Stimulated activated effector memory CD8-positive, alpha-beta T cell treated with anti-CD3 and anti-CD28 coated beads, Interleukin-12 subunit alpha, Interleukin-12 subunit beta, amount 100 ng/mL, for 72 hours (primary cell): ENCODE measurements around the gene WNK1.

Source experiments
- ATAC-seq: fragments of 150-1000 bp; cut with Tn5 transposase; 2 replicates; pipeline ENCODE4 v1.10.0; 2021
- DNase-seq, 2 donors: peaks; one replicate each; pipeline ENCODE4 v3.0.0; 2021 to 2022; ENCODE audit warnings: low spot score in 2 of 2
- H3K27ac Mint-ChIP-seq: one replicate; pipeline ENCODE4 v1.8.0; 2022; ENCODE audit warnings: mild to moderate bottlenecking, mixed read lengths
- H3K36me3 Mint-ChIP-seq: one replicate; pipeline ENCODE4 v1.8.0; 2022; ENCODE audit warnings: mild to moderate bottlenecking, mixed read lengths
- H3K4me1 Mint-ChIP-seq: one replicate; pipeline ENCODE4 v1.8.0; 2022; ENCODE audit warnings: mixed read lengths
- H3K4me3 Mint-ChIP-seq: one replicate; pipeline ENCODE4 v1.8.0; 2022; ENCODE audit warnings: mild to moderate bottlenecking, mixed read lengths
- H3K9me3 Mint-ChIP-seq: one replicate; pipeline ENCODE4 v1.8.0; 2022; ENCODE audit warnings: mixed read lengths

WNK1 gene

DNA sequence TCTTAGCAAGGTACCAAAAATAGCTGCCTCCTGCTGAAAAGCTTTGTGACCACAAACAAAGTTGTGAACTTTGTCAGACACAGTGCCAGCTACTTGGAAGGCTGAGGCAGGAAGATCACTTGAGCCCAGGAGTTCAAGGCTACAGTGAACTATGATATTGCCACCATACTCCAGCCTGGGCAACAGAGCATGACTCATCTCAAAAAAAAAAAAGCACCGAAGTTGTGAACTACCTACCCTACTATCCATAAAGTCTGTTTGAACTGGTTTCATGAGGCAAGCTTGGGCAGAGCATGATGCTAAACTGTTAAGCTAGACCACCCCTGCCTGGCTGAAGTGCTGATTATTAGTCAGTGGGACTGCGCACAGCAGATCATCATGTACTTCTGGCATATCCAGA, 121.6 kb downstream of the WNK1 start:
- peaks cover 99% of the 10 kb centered on the region for H3K36me3 Mint-ChIP-seq
- ATAC-seq, result peak; percentile 87
- H3K4me3 Mint-ChIP-seq, result no peak overlapping the region
- DNase-seq, result no peak
- H3K4me1 Mint-ChIP-seq, result peaks cover 12% of the 10 kb centered on the region
- H3K9me3 Mint-ChIP-seq, result no peaks in the 10 kb centered on the region
- H3K27ac Mint-ChIP-seq, result no peak overlapping the region

- no peak overlapping the region for H3K27ac Mint-ChIP-seq
Measured at GRCh38 chr12:879641-880040, 127.3 kb downstream of the WNK1 start.

DNA sequence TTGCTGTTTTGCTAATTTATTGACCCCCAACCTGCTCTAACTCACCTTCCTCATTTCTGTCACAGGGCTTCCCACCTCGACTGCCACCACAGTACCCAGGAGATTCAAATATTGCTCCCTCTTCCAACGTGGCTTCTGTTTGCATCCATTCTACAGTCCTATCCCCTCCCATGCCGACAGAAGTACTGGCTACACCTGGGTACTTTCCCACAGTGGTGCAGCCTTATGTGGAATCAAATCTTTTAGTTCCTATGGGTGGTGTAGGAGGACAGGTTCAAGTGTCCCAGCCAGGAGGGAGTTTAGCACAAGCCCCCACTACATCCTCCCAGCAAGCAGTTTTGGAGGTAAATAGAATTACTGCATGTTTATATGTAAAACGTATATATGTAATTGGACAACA, 128.3 kb downstream of the WNK1 start:
- ATAC-seq (no peak), DNase-seq (no peak)
- H3K4me3 Mint-ChIP-seq, result no peak overlapping the region
- no peaks in the 10 kb centered on the region for H3K9me3 Mint-ChIP-seq
- no peak overlapping the region for H3K27ac Mint-ChIP-seq
- H3K4me1 Mint-ChIP-seq, result no peaks in the 10 kb centered on the region
- H3K36me3 Mint-ChIP-seq, result peaks cover 99% of the 10 kb centered on the region

More at GRCh38 chr12:879641-880040, 127.3 kb downstream of the WNK1 start:
- H3K4me1 Mint-ChIP-seq, result no peaks in the 10 kb centered on the region
- H3K36me3 Mint-ChIP-seq, result peaks cover 99% of the 10 kb centered on the region
- DNase-seq, result no peak
- no peak for ATAC-seq
- H3K9me3 Mint-ChIP-seq, result no peaks in the 10 kb centered on the region
- no peak overlapping the region for H3K4me3 Mint-ChIP-seq

- DNase-seq (no peak), ATAC-seq (no peak)
- Mint-ChIP-seq H3K36me3 (peaks cover 100% of the 10 kb centered on the region), H3K4me3 (no peak overlapping the region), H3K4me1 (no peaks in the 10 kb centered on the region), H3K27ac (peak overlapping the region; percentile 5), H3K9me3 (no peaks in the 10 kb centered on the region)
Measured at GRCh38 chr12:884746-885414, 132.5 kb downstream of the WNK1 start.

- Mint-ChIP-seq H3K4me1 (no peaks in the 10 kb centered on the region), H3K27ac (no peak overlapping the region), H3K4me3 (no peak overlapping the region), H3K36me3 (peaks cover 100% of the 10 kb centered on the region), H3K9me3 (no peaks in the 10 kb centered on the region)
- no peak for DNase-seq
- no peak for ATAC-seq
Measured at GRCh38 chr12:885701-886100, 133.3 kb downstream of the WNK1 start.

- Mint-ChIP-seq H3K36me3 (peaks cover 100% of the 10 kb centered on the region), H3K4me1 (no peaks in the 10 kb centered on the region), H3K27ac (no peak overlapping the region), H3K9me3 (no peaks in the 10 kb centered on the region), H3K4me3 (no peak overlapping the region)
- ATAC-seq (no peak), DNase-seq (no peak)
Measured at GRCh38 chr12:886206-886605, 133.8 kb downstream of the WNK1 start.

GRCh38 chr12:894226-894625, 141.8 kb downstream of the WNK1 start:
- Mint-ChIP-seq H3K36me3 (peaks cover 100% of the 10 kb centered on the region), H3K9me3 (no peaks in the 10 kb centered on the region), H3K27ac (no peak overlapping the region), H3K4me3 (no peak overlapping the region), H3K4me1 (no peaks in the 10 kb centered on the region)
- no peak for ATAC-seq
- no peak for DNase-seq

- no peak overlapping the region for H3K27ac Mint-ChIP-seq
- H3K4me3 Mint-ChIP-seq, result no peak overlapping the region
- no peaks in the 10 kb centered on the region for H3K4me1 Mint-ChIP-seq
- DNase-seq, result no peak
- no peak for ATAC-seq
- no peaks in the 10 kb centered on the region for H3K9me3 Mint-ChIP-seq
- H3K36me3 Mint-ChIP-seq, result peaks cover 100% of the 10 kb centered on the region
Measured at GRCh38 chr12:896031-896430, 143.7 kb downstream of the WNK1 start.

DNA sequence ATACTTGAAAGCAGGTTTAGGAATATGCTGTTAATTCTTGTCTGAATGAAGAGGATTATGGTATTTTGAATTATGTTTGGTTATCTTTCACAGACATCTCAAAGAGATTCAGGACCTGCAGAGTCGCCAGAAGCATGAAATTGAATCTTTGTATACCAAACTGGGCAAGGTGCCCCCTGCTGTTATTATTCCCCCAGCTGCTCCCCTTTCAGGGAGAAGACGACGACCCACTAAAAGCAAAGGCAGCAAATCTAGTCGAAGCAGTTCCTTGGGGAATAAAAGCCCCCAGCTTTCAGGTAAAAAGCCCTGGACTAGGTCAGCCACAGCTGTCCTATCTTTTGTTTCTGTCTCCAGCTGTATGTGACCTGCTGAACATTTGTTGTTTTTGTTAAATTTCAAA, 145.0 kb downstream of the WNK1 start:
- no peak overlapping the region for H3K4me3 Mint-ChIP-seq
- peak overlapping the region; percentile 62 for H3K27ac Mint-ChIP-seq
- peaks cover 100% of the 10 kb centered on the region for H3K36me3 Mint-ChIP-seq
- no peaks in the 10 kb centered on the region for H3K9me3 Mint-ChIP-seq
- no peak for ATAC-seq
- DNase-seq, result no peak
- H3K4me1 Mint-ChIP-seq, result no peaks in the 10 kb centered on the region

DNA sequence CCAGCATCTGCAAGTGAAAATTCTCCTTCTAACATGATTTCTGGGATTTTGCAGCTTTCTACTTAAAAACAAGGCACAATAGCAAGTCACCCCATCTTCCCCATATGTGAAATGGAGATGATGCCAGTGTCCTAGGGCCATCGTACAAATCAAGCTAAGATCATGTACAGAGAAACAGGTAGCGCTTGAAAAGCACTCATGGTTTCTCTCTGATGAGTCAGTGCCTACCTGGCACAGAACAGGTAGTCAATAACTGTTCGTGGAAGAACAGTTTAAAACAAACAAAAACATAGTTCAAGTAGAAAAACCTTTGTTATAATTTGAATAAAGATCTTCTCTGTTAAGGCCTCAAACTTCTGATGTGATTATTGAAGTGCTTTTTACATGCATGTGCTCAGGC, 150.2 kb downstream of the WNK1 start:
- peak overlapping the region; percentile 73 for H3K27ac Mint-ChIP-seq
- ATAC-seq, result no peak

DNA sequence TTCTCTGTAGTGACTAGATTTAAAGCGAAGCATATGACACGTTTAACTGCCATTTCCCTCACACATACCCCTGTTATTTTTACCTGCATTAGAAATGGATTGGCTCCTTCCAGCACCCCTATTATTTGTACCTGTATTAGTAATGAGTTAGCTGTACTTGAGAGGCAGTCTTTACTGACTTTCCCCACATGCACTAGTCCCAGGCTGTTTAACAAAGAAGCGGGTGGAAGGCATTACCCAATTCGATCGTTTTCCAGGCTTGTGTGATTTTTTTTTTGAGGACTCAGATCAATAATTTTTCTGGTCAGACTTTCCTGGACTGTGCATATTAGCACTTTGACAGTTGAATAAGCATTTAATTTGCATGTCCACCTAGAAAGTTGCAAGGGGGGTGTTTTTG, 150.7 kb downstream of the WNK1 start:
- ATAC-seq, result no peak
- Mint-ChIP-seq H3K9me3 (no peaks in the 10 kb centered on the region), H3K36me3 (peaks cover 100% of the 10 kb centered on the region), H3K4me3 (no peak overlapping the region), H3K4me1 (peaks cover 18% of the 10 kb centered on the region), H3K27ac (peak overlapping the region; percentile 85)
- no peak for DNase-seq

More for the DNA sequence above, 150.2 kb downstream of the WNK1 start:
- Mint-ChIP-seq H3K36me3 (peaks cover 100% of the 10 kb centered on the region), H3K9me3 (no peaks in the 10 kb centered on the region), H3K4me1 (peaks cover 18% of the 10 kb centered on the region), H3K4me3 (no peak overlapping the region)
- DNase-seq, result no peak

GRCh38 chr12:904010-904414, 151.6 kb downstream of the WNK1 start:
- Mint-ChIP-seq H3K4me1 (peaks cover 18% of the 10 kb centered on the region), H3K4me3 (no peak overlapping the region), H3K36me3 (peaks cover 100% of the 10 kb centered on the region), H3K9me3 (no peaks in the 10 kb centered on the region), H3K27ac (peak overlapping the region; percentile 85)
- no peak for DNase-seq
- no peak for ATAC-seq

- ATAC-seq, result peak; percentile 61
- Mint-ChIP-seq H3K9me3 (no peaks in the 10 kb centered on the region), H3K27ac (peak overlapping the region; percentile 85), H3K4me1 (peaks cover 18% of the 10 kb centered on the region), H3K36me3 (peaks cover 100% of the 10 kb centered on the region), H3K4me3 (peak overlapping the region; percentile 1)
- DNase-seq, result no peak
Measured at GRCh38 chr12:905261-906031, 153.1 kb downstream of the WNK1 start.

DNA sequence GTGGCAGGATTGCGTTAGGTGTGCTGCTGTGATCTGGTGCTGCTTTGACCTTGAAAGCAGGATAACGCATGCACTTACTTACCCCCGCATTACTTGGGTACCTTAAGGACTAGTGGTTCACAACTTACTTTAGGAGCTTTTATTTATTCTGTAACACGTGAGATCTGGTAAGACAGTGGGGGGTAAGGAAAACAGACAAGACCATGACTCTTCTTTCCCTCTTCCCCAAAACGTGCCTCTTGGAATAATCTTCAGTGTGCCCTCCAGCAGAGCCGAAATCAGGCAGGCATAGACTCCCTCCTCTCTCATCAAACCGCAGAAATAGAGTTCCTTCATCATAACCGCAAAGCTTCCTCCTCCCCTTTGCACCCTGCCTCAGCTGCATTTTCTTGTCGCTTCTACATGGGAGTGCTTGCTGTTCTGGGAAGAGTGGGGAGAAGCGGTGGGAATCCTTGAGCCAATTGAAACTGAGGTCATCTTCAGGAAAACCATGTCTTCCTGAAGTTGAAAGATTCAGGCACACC, 153.7 kb downstream of the WNK1 start:
- ATAC-seq (no peak), DNase-seq (no peak)
- H3K9me3 Mint-ChIP-seq, result no peaks in the 10 kb centered on the region
- H3K4me3 Mint-ChIP-seq, result no peak overlapping the region
- peaks cover 100% of the 10 kb centered on the region for H3K36me3 Mint-ChIP-seq
- peak overlapping the region; percentile 85 for H3K27ac Mint-ChIP-seq
- peaks cover 18% of the 10 kb centered on the region for H3K4me1 Mint-ChIP-seq

DNA sequence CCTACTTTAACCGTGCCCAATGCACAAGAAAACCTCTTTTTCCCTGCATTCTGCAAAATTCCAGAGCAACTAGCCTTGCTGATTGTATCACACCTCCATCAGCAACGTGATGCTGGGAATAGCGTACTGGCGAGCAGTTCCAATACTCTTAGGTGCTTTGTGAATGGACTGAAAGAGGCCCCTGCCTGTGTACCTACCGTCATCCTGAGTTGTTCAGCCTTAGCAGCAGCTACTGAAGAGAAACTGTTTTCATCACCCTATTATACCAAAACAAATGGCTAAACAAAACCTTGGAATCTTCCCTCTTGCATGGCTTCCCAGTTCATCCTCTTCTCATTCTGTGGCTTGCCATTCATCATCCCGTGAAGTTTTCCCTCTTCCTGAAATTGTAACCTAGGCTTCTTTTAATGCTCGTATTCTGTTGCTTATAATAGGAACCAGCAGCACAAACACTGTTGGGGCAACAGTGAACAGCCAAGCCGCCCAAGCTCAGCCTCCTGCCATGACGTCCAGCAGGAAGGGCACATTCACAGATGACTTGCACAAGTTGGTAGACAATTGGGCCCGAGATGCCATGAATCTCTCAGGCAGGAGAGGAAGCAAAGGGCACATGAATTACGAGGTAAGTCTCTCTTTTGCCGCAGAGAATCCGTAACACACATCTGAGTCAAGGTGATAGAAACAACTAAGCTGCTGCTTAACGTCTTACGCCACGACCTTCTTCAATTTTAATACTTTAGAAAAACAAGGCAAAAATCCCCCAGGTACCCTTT, 155.2 kb downstream of the WNK1 start:
- H3K9me3 Mint-ChIP-seq, result no peaks in the 10 kb centered on the region
- no peak for DNase-seq
- H3K27ac Mint-ChIP-seq, result peak overlapping the region; percentile 14
- ATAC-seq, result no peak
- H3K4me3 Mint-ChIP-seq, result no peak overlapping the region
- H3K4me1 Mint-ChIP-seq, result peaks cover 18% of the 10 kb centered on the region
- H3K36me3 Mint-ChIP-seq, result peaks cover 100% of the 10 kb centered on the region
